Body of pancreas (tissue), 4 donors: ENCODE measurements around the gene BICD2.

Experiments
- CTCF ChIP-seq, 7 experiments: fragments of 450-650 bp in 4 of 7; fragments of 200-600 bp in 3 of 7; sonication (generic) in 3 of 7; IDR thresholded peaks; one replicate each; pipeline ENCODE4 v1.5.1; 2016 to 2019; ENCODE audit warnings: antibody characterized with exemption in 7 of 7
- POLR2A ChIP-seq, 3 donors: fragments of 450-650 bp; IDR thresholded peaks; one replicate each; pipeline ENCODE4 v1.6.1; 2016; ENCODE audit warnings: antibody characterized with exemption in 3 of 3, mild to moderate bottlenecking in 2 of 3

DNA sequence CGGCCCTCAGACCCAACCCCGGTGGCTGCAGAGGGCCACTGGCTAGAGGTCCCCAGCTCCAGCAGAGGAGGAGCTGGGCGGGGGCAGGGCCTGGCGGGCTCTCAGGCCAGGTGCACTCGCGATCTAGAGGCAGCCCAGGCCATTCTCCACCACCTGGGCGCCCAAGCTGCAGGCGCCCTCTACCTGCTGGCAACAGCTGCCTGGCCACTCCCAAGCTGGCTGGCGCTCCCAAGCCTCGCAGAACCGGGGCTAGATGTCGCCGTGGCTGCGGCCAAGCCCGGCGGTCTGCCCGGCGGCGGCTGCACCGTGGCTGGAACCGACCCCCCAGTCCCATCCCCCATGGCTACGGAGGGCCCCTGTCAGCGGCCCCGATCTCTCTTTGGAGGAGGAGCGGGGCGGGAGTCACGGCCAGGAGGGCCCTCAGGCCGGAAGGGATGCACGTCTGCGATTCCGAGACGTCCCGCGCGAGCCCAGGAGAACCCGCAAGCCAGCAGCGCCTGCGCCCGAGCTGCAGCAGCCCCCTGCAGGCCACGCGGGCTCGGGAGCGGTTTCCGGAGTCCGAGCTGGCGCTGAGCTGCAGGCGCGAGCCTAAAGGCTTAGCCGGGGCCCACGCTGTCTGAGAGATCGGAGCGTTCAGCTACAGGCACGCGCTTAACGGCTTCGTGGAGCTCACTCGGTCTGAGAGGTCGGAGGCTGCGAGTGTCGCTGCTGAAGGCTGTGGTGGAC is 44.3 kb upstream of the BICD2 start:
- peak in 4 of 7 experiments; percentile 27 to 35 (median 30) for TF ChIP-seq CTCF (IDR thresholded peaks at IDR 0.05)
- peak in 1 of 3 donors; percentile 5 for TF ChIP-seq POLR2A (IDR thresholded peaks at IDR 0.05)
